GM21529 (cell line): Measurements from ENCODE around the gene DUXA.

Experiments
- ATAC-seq: cut with Tn5 transposase; IDR thresholded peaks from one replicate; pipeline ENCODE4 v1.9.1; 2021; ENCODE audit not compliant: unreplicated experiment

The DUXA gene

DNA sequence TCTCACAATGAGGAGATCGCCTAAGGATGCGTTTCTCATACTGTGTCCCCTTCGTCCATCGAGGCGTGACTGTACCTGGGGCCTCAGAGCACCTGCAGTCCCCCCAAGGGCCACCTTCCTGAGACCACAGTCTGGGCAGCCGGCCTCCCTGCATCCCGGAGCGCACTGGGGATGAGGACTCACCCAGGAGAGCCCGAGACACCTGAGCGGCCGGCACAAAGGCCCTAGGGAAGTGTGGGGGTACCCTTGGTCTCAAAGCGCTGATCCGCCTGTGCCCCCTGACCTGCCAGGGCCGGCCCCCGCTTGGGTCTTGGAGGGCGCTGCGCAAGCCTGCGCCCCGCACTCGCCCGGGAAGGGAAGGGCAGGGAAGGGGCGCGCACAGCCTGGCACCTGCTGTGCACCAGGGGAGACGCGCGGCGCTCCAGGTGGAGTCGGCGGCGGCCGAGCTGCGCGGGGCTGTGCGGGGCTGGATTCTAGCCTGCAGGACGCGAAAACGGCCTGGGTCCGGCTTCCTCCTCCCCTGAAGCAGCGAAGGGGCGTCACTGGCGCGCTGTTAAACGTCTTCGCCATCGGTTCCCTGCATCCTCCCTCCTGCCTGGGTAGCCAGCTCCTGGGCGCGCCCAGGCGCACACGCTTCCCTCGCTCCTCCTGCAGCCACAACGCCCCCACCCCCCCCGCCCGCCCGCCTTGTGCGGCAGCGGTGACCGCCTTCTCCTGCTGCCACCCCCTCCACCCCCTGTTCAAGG lies 61.1 kb downstream of the DUXA start:
- no peak for ATAC-seq
